Fibroblast of lung (primary cell): ENCODE data around the gene WIPF2. TPM values are rescaled to one million over a fixed set of nuclear protein-coding genes. Genes with fewer than 3 reads are reported as not detected.

Source experiments
- DNase-seq, 2 donors: peaks; one replicate each; pipeline versions ENCODE4 v3.0.0 to v3.0.0-alpha.2; 2010; ENCODE audit warnings: low read depth in 2 of 2
- H2AFZ ChIP-seq: 2 replicates; pipeline ENCODE4 v1.5.1; 2012; ENCODE audit warnings: low read length, control low read depth, inconsistent platforms
- H3K27ac ChIP-seq: 2 replicates; pipeline ENCODE4 v1.5.1; 2011; ENCODE audit warnings: low read length, control low read depth; ENCODE audit not compliant: insufficient read depth
- H3K27me3 ChIP-seq: 2 replicates; pipeline ENCODE4 v1.5.1; 2011; ENCODE audit warnings: mild to moderate bottlenecking, low read length; ENCODE audit not compliant: control insufficient read depth, insufficient read depth
- H3K36me3 ChIP-seq: 2 replicates; pipeline ENCODE4 v1.5.1; 2011; ENCODE audit warnings: low read length; ENCODE audit not compliant: control insufficient read depth, insufficient read depth
- H3K4me1 ChIP-seq: 2 replicates; pipeline ENCODE4 v1.5.1; 2011; ENCODE audit warnings: low read length; ENCODE audit not compliant: control insufficient read depth, insufficient read depth; ENCODE audit errors: extremely low read depth
- H3K4me2 ChIP-seq: 2 replicates; pipeline ENCODE4 v1.5.1; 2011; ENCODE audit warnings: low read length, control low read depth; ENCODE audit not compliant: insufficient read depth; ENCODE audit errors: extremely low read depth
- H3K4me3 ChIP-seq, 4 experiments: fragments of 200-600 bp in 1 of 4; sonication (generic) in 1 of 4; replicated peaks in 1 of 4; 2 replicates each; pipeline ENCODE4 v1.5.1; 2011 to 2016; ENCODE audit warnings: low read length in 4 of 4, low read depth in 3 of 4, mild to moderate bottlenecking in 3 of 4, control low read depth in 2 of 4, inconsistent platforms in 1 of 4, mixed read lengths in 1 of 4; ENCODE audit not compliant: insufficient read depth in 1 of 4; ENCODE audit errors: control extremely low read depth in 1 of 4
- H3K79me2 ChIP-seq: 2 replicates; pipeline ENCODE4 v1.5.1; 2012; ENCODE audit warnings: mild to moderate bottlenecking, low read length, inconsistent platforms; ENCODE audit not compliant: control insufficient read depth, insufficient read depth
- H3K9ac ChIP-seq: 2 replicates; pipeline ENCODE4 v1.5.1; 2011; ENCODE audit warnings: mild to moderate bottlenecking, low read length, control low read depth; ENCODE audit not compliant: insufficient read depth
- H3K9me3 ChIP-seq: 2 replicates; pipeline ENCODE4 v1.5.1; 2012; ENCODE audit warnings: low read depth, low read length; ENCODE audit not compliant: control insufficient read depth, insufficient read depth
- H4K20me1 ChIP-seq: 2 replicates; pipeline ENCODE4 v1.5.1; 2011; ENCODE audit warnings: low read length; ENCODE audit not compliant: control insufficient read depth, insufficient read depth; ENCODE audit errors: extremely low read depth
- EZH2 ChIP-seq: IDR thresholded peaks from 2 replicates; pipeline ENCODE4 v1.5.1; 2012; ENCODE audit warnings: low read length, control low read depth, mild to moderate bottlenecking; ENCODE audit errors: missing control alignments
- polyA plus RNA-seq, 2 donors: library from polyadenylated mRNA; depleted of rRNA in 1 of 2; stranded (reverse) in 1 of 2; unstranded in 1 of 2; fragments of >200 nt; gene quantifications; 2 replicates each; pipeline ENCODE4 v1.2.1, GENCODE V29; 2011 to 2012; ENCODE audit warnings: missing spikeins in 1 of 2
- total RNA-seq: library from RNA; depleted of rRNA; stranded (reverse); fragments of >200 nt; gene quantifications from 2 replicates; pipeline ENCODE4 v1.2.1, GENCODE V29; 2014
- TF ChIP-seq, protein P1 (sequence below), 2 donors: IDR thresholded peaks in 1 of 2; conservative IDR thresholded peaks in 1 of 2; 1 replicate in 1 of 2; 2 replicates in 1 of 2; pipeline ENCODE4 v1.5.1; 2011 to 2012; ENCODE audit warnings: low read length in 2 of 2, control low read depth in 1 of 2, inconsistent platforms in 1 of 2, low read depth in 1 of 2, mild to moderate bottlenecking in 1 of 2

WIPF2 gene
- total and polyA plus RNA-seq, 2 donors (not counting 1 experiment from before 2014, with no cell fraction given) = 7.6 to 9.1 TPM

DNA sequence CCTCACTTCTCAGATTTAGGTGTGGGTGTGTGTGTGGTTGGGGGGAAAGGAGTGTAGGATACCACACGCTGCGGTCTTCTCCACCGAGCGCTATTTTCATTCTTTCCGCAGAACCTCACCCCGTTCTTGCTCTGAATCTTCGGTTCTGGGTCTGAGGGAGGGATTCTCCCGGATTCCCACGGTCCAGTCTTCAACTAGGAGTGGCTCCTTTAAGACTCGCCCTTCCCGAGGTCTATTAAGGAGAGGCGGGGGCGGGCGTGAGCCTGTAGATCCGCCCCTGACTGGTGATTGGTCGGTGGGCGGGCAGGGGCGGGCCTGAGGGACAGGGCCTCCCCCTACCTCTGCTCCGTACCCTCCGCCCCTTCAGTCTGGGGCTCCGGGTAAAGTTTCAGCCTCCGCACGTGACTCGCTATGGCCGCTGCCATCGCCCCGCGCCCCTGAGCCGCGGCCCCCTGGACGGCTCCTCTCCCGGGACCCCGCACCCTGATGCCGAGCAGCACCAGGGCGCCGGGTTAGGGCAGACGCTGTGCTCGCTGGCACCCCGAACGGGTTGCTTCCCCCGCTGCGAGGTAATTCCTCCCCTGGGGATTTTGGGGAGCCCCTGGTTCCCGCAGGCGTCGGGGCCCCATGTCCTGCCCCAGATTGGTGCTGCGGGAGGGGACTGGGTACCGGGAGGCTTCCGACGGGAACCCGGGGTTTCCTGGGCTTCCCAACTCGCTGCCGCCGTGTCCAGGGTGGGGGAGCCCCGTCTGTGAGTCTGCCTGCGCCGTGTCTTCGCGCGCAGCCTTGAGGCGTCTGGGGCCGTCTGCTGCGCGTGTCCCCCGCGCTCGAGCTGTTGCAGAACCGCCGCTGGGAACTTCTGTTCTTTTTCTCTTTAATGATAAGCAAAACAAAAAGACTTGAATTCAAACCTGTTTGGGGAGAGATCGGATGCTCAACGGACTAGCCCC lies 99.1 kb downstream of the WIPF2 start:
- H3K4me3 ChIP-seq = peak overlapping the region; percentile 77 to 99 (median 93)
- no peaks in the 10 kb centered on the region for H3K36me3 ChIP-seq
- no peaks in the 10 kb centered on the region for H3K9me3 ChIP-seq
- peak; percentile 94 to 97 for DNase-seq
- H3K27ac ChIP-seq = peak overlapping the region; percentile 95
- H2AFZ ChIP-seq = peak overlapping the region; percentile 59
- H3K4me1 ChIP-seq = peaks cover 60% of the 10 kb centered on the region
- no peak for TF ChIP-seq EZH2
- TF ChIP-seq, protein P1, sequence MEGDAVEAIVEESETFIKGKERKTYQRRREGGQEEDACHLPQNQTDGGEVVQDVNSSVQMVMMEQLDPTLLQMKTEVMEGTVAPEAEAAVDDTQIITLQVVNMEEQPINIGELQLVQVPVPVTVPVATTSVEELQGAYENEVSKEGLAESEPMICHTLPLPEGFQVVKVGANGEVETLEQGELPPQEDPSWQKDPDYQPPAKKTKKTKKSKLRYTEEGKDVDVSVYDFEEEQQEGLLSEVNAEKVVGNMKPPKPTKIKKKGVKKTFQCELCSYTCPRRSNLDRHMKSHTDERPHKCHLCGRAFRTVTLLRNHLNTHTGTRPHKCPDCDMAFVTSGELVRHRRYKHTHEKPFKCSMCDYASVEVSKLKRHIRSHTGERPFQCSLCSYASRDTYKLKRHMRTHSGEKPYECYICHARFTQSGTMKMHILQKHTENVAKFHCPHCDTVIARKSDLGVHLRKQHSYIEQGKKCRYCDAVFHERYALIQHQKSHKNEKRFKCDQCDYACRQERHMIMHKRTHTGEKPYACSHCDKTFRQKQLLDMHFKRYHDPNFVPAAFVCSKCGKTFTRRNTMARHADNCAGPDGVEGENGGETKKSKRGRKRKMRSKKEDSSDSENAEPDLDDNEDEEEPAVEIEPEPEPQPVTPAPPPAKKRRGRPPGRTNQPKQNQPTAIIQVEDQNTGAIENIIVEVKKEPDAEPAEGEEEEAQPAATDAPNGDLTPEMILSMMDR (conservative IDR thresholded peaks at IDR 0.05 in 1 of 2, IDR thresholded peaks at IDR 0.05 in 1 of 2; ENCODE audit: low read depth in 1 of 2, low read length in 2 of 2) = no peak
- H3K79me2 ChIP-seq = peaks cover 45% of the 10 kb centered on the region
- peak overlapping the region; percentile 84 for H3K4me2 ChIP-seq
- H4K20me1 ChIP-seq = no peaks in the 10 kb centered on the region
- peak overlapping the region; percentile 96 for H3K9ac ChIP-seq
- H3K27me3 ChIP-seq = no peaks in the 10 kb centered on the region

DNA sequence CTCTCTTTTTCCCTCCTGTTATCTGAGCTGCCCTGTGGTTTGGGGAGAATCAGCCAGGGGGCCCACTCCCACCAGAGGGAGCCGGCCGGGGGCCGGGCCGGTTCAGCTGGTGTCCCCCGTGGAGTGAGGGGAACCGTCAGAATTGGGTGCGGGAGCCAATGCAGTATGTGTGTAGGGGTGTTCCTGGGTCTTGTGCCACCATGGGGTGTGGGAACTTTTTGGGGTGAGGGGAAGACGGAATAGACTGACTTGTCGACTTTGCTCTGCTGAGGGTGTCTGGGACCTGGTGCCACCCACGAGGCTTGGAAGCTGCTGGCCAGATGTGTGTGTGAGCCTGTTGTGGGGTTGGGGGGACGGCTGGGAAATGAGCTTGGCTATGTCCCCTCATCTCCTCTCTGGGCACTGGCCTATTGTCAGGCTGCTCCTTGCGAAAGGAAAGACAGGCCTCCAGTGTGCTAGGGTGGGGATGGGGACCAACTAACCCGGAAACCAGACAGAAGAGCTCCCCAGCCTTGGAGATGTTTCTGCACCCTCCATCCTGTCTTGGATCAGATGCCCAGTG lies 99.8 kb downstream of the WIPF2 start:
- Histone ChIP-seq H4K20me1 (no peaks in the 10 kb centered on the region), H2AFZ (no peak overlapping the region), H3K36me3 (no peaks in the 10 kb centered on the region), H3K4me2 (peak overlapping the region; percentile 60), H3K9me3 (no peaks in the 10 kb centered on the region), H3K79me2 (peaks cover 51% of the 10 kb centered on the region), H3K4me1 (peaks cover 60% of the 10 kb centered on the region), H3K4me3 (peak overlapping the region; percentile 77 to 99 (median 93)), H3K27ac (peak overlapping the region; percentile 95), H3K27me3 (no peaks in the 10 kb centered on the region), H3K9ac (peak overlapping the region; percentile 96)
- no peak for DNase-seq
- TF ChIP-seq, protein P1 (conservative IDR thresholded peaks at IDR 0.05 in 1 of 2, IDR thresholded peaks at IDR 0.05 in 1 of 2; ENCODE audit: low read depth in 1 of 2, low read length in 2 of 2) = peak in 1 of 2 donors; percentile 29
- TF ChIP-seq EZH2 = no peak
